DMS79 treated with DMSO at 0.1 percent for 48 hours (cell line): ENCODE results near the gene QRICH2.
A peak's percentile ranks its signal among the peaks of the same experiment; 100 is the strongest.
"Not testable (repeated sequence)": the region's sequence is repeated elsewhere in the genome, so short reads cannot be mapped to it uniquely, and the experiment has no call there.

ENCODE experiments used
- DNase-seq: peaks from one replicate; lab custom pipeline; 2025; lab: John Stamatoyannopoulos, UW

The QRICH2 gene

DNA sequence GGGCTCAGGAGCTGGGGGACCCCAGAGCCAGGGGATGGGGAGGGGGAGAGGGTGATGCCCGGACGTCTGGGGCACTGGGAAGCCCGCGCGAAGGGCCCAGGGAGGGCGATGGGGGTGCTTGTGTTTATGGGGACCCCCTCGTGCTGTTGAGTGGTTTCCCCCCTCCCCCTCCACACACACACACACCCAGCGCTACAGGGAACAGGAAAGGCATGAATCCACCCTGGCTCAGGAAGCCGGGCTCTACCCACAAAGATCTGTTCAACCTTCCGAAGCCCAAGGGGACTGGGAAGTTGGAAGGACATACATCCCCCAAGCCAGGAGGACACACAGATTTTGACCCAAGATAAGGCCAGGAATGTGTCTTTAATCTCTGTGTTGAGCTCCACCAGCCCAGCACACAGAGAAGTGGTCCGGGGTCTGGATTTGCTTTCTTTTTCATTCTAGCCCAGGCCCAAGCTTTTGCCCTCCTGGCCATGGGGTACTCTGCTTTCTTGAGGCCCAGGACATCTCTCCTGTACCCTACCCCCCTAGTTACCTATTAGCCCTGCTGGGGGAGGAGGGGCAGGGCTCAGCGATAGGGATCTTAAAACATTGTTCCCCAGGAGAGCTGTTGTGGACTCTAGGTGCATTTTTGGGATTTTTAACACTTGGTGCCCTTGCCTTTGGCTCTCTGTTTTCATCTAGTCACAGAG lies 41.7 kb downstream of the QRICH2 start:
- DNase-seq, result no peak

DNA sequence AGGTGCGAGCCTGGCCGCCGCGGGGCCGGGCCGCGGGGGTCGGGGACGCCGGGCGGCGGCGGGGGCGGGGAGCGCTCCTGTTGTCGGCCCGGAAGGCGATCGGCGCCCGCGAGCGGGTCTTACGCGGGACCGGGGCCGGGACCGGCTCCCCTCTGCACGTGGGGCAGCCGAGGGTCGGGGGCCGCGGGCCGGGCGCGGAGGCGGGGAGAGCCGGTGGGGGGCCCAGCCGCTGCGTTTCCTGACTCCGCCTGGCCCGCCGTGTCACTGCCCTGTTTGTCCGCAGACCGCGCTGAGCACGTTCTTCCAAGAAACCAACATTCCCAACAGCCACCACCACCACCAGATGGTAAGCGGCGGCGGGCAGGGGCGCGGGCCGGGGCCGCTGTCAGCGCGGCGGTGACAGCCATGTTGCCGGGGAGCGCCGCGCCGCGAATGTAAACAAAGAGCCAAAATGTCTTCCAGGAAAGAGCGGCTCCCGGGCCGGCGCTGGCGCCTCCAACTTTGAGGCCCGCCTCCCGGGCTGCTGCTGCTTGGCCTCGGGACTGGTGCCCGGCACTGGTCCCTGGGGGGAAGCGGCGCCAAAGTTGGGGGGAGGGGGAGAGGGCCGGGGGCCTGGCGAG lies 42.3 kb downstream of the QRICH2 start:
- no peak for DNase-seq

GRCh38 chr17:76264755-76265623 lies 43.1 kb downstream of the QRICH2 start, which contains the start of gene UBALD2:
Gene UBALD2 (plus strand): TSS chr17:76265348. CDS start chr17:76265506, 158 bp downstream.
- peak; percentile 91 for DNase-seq

DNA sequence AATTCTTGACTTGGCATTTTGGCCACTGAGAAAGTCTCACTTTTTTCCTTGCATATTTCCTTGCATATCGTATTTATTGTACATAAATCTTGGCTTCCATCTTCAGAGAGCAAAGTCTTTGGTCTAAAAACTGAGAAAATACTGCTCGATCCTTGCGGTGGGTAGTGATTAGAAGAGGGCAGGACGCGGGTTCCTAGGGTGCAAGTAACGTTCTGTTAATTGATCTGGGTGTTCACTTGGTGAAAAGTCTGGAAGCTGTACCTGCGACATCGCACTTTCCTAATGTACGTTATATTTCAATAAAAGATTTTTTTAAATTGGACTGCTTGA lies 43.7 kb downstream of the QRICH2 start:
- DNase-seq, result peak; percentile 41

DNA sequence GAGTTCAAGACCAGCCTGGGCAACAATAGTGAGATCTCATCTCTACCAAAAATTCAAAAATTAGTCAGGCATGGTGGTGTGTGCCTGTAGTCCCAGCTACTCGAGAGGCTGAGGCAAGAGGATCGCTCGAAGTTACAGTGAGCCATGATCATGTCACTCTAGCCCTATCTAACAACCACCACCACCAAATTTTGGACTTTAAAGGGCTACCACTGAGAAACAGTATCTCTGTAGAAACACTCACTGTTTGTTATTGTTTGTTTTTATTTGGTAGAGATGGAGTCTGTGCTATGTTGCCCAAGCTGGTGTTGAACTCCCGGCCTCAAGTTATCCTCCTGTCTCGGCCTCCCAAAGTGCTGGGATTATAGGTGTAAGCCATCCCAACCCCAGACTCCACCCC lies 44.2 kb downstream of the QRICH2 start:
- DNase-seq, result no peak

- DNase-seq, result no peak
These were observed 45.2 kb downstream of the QRICH2 start for GRCh38 chr17:76262732-76263344.

GRCh38 chr17:76261421-76262215 lies 46.5 kb downstream of the QRICH2 start:
- DNase-seq, result no peak

DNA sequence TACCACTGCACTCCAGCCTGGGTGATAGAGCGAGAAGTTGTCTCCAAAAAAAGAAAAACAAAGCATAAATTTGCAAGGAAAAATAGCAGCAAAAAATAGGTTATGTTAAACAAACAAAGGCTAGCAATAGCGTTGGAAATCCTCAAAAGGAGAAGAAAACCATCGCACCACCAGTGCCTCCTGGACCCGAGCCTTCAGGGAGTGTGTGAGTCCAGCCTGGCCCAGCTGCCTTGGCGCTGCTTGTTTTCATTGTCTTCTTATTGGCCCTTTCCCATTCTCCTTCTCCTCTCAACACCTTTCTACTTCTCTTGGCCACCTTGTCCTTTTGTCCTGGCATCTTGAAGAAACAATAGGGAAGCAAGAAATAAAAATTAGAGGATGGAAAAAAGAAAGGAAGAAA lies 47.4 kb downstream of the QRICH2 start:
- DNase-seq, result no peak

DNA sequence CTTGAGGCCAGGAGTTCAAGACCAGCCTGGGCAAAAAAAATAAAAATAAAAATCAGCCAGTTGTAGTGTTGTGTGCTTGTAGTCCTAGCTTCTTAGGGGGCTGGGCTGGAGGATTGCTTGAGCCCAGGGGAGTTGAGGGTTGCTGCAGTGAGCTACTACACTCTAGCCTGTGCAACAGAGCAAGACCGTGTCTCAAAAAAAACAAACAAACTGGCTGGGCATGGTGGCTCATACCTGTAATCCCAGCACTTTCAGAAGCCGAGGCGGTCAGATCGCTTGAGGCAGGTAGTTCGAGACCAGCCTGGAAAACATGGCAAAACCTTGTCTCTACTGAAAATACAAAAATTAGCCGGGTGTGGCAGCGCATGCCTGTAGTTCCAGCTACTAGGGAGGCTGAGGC lies 47.9 kb downstream of the QRICH2 start:
- DNase-seq, result no peak

DNA sequence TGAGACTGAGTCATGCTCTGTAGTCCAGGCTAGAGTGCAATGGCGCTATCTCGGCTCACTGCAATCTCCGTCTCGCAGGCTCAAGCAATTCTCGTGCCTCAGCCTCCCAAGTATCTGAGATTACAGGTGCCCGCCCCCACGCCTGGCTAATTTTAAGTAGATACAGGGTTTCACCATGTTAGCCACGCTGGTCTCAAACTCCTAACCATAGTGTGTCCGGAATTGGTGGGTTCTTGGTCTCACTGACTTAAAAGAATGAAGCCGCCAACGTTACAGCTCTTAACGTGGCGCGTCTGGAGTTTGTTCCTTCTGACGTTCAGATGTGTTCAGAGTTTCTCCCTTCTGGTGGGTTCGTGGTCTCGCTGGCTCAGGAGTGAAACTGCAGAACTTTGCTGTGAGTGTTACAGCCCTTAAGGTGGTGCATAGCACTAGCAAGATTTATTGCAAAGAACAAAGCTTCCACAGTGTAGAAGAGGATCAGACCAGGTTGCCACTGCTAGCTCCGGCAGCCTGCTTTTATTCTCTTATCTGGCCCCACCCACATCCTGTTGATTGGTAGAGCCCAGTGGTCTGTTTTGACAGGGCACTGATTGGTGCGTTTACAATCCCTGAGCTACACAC lies 51.5 kb downstream of the QRICH2 start:
- not testable (repeated sequence) for DNase-seq

DNA sequence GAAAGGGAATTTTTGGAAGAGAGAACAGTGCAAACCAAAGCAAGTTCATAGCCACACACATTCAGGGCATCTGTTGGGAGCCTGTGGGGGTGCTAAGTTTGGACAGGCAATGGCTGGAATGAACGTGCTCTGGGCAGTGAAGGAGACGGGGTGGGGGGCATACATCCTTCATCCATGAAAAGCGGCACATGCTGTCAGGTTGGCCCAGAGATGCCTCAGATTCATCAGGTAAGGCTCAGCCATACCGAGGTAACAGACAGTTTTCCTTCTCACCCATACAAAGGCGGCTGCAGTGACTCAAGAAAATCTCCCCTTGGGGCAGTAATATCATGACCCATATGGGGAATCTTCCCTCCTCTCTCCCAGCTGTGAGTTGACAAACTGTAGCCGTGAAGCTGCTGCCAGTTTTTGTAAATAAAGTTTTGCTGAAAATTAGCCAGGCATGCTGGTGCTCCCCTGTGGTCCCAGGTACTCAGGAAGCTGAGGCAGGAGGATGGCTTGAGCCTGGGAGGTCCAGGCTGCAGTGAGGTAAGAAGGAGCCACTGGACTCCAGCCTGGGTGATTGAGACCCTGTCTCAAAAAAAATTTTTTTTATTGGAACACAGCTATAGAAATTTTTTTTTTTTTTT lies 52.2 kb downstream of the QRICH2 start:
- no peak for DNase-seq

GRCh38 chr17:76254275-76254674 lies 53.8 kb downstream of the QRICH2 start:
- DNase-seq, result no peak

GRCh38 chr17:76253841-76254240 lies 54.2 kb downstream of the QRICH2 start:
- no peak for DNase-seq

- not testable (repeated sequence) for DNase-seq
These were observed 54.9 kb downstream of the QRICH2 start for GRCh38 chr17:76252967-76253766.

- no peak for DNase-seq
These were observed 55.8 kb downstream of the QRICH2 start for GRCh38 chr17:76252040-76252954.

- DNase-seq, result no peak
These were observed 56.5 kb downstream of the QRICH2 start for GRCh38 chr17:76251478-76252039.

- DNase-seq, result no peak
These were observed 57.9 kb downstream of the QRICH2 start for GRCh38 chr17:76250141-76250540.

GRCh38 chr17:76248013-76248782 lies 59.9 kb downstream of the QRICH2 start:
- no peak for DNase-seq
